Stimulated activated CD4-positive, alpha-beta T cell treated with anti-CD3 and anti-CD28 coated beads, Interleukin-2, amount 100 ng/mL, for 4 hours (primary cell): ENCODE measurements around the gene SLC6A16.
"Not testable (repeated sequence)": the region's sequence is repeated elsewhere in the genome, so short reads cannot be mapped to it uniquely, and the experiment has no call there.

ENCODE experiments used
- DNase-seq: peaks from one replicate; pipeline ENCODE4 v3.0.0-alpha.2; 2020; ENCODE audit warnings: low read depth

Gene SLC6A16

DNA sequence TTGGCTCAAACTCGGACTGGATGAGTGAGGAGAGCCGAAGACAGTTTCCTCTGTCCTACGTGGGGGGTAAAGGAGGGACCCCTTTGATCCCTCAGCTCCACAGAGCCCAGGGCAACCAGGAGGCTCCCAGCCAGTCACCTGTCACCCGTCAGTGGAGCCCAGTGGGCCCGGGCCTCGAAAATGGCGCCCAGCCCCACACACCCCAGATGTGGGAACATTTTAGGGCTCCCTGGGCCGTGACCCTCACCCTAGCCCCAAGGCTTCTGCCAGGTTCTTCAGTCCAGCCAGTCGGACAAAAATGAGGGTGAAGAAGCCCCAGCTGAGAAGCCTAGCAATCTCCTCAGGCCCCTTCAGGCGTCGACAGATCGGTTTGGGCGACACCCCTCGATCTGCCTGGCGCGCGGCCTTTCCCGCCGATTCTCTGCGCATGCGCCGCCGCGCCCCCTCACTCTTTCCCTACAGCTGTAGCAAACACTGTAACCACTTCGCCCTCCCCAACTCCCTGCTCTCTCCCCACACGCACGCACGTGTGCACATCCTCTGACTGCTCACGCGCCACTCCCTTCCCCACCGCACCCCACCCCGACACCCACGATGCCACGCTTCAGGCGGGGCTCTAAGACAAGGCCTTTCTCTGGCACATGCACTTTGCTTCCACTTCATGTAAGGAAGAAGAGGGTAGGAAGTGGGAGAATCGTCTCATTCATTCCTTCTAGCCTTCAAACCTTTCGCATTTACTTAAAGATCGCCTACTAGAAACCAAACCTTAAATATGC is at the start of gene SLC6A16:
Gene SLC6A16, minus strand, starts transcription at position 391 of the 776 bp plus-strand sequence. CDS start 13,844 bp downstream, outside the sequence.
- DNase-seq = no peak

GRCh38 chr19:49373174-49373573 is 48.2 kb upstream of the SLC6A16 start:
- not testable (repeated sequence) for DNase-seq

DNA sequence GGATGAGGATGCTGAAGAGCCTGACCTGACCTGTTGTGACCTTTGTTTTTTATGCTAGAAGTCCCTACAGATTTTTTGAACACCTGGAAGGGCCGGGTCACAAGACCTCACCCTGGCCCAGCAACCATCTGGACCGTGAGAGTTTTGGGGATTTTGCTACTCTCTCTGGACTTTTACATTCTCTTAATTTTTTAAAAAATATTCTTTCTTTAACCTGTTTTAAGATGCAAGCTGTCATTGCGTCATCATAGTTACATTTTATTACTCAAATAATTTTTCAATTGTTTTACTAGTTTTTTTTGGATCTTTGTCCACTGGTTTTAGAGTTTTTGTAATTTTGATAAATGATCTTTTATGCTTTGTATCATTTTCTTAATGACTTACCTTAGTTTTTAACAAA is 46.2 kb upstream of the SLC6A16 start:
- DNase-seq = no peak

GRCh38 chr19:49368711-49369358 is 43.8 kb upstream of the SLC6A16 start:
- DNase-seq = no peak

DNA sequence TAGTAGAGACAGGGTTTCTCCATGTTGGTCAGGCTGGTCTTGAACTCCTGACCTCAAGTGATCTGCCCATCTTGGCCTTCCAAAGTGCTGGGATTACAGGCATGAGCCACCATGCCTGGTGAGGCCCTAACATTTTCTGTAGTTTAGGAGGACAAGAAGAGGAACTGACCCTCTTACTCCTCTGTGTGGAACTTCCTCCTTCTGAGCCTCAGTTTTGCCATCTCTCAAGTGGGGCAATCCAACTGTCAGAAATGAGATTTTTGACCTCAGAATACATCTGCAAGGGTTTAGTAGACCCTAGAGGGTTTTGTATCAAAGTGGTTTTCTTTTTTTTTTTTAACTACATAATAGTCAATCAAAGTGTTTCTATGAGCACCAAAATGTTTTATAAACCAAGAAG is 41.1 kb upstream of the SLC6A16 start:
- no peak for DNase-seq

DNA sequence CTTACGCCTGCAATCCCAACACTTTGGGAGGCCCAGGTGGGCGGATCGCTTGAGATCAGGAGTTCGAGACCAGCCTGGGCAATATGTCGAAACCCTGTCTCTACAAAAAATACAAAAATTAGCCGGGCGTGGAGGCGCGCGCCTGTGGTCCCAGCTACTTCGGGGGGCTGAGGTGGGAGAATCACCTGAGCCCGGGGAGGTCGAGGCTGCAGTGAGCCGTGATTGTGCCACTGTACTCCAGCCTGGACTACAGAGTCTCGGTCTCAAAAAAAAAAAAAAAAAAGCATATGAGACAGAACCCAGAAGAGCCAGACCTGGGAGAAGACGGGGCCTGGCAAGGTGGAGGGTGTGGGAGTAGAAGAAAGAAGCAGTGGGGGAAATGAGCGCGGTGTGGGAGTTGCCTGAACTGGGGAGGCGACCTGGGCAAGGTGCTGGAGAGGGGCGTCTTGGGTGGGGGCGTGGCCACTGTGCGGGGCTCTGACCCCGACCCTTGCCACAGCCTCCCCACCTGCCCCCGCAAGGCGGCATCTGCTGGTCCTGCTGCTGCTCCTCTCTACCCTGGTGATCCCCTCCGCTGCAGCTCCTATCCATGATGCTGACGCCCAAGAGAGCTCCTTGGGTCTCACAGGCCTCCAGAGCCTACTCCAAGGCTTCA is 39.2 kb upstream of the SLC6A16 start:
- no peak for DNase-seq

- DNase-seq = peak; percentile 18
These were observed 38.5 kb upstream of the SLC6A16 start, which contains the start of gene DKKL1 for GRCh38 chr19:49363268-49364082. DKKL1 (plus strand) TSS chr19:49363877; CDS start chr19:49363999, 122 bp downstream.

- no peak for DNase-seq
These were observed 37.9 kb upstream of the SLC6A16 start for GRCh38 chr19:49362929-49363267.

- no peak for DNase-seq
These were observed 37.3 kb upstream of the SLC6A16 start, which contains the start of gene TEAD2 for GRCh38 chr19:49362048-49362928. TEAD2 (minus strand) TSS chr19:49362416; CDS start chr19:49360075, 2,341 bp downstream.

- DNase-seq = no peak
These were observed 36.6 kb upstream of the SLC6A16 start for GRCh38 chr19:49361438-49362047.

DNA sequence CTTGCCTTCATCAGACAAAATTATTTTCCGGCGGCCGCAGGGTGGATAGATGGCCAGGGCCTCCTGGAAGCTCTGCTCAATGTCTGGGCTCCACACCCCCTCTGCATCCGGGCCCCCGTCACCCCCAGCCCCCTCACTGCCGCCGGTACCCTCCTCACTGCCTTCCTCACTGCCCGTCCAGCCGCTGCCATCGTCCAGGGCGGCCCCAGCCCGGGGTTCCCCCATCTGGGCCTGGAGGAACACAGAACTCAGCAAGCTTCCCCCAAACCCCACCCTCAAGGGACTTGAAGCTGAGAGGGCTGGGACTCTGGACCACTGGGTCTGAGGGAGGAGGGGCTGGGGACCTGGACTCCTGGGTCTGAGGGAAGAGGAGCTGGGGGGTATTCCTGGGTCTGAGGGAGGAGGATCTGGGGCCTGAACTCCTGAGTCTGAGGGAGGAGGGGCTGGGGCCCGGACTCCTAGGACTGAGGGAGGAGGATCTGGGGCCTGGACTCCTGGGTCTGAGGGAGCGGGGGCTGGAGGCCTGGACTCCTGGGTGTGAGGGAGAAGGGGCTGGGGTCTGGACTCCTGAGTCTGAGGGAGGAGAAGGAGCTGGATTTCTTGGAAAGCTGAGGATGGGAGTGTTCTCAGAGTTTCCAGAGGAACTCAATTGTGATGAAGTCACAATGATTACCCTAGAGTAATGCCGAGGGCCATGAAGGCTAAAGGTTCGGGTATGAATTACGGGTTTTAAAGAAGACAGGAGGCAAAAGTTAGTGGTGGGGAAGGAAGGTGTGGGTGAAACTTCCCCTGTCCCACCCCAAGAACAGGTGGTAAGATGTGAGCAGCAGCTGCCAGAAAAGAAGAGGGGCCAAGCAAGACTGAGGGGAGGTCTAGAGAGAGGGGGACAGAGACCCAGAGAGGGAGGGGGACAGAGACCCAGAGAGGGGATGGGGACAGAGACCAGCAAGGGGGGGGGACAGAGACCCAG is 35.1 kb upstream of the SLC6A16 start:
- DNase-seq = no peak

- no peak for DNase-seq
These were observed 32.2 kb upstream of the SLC6A16 start for GRCh38 chr19:49357186-49357585.

- DNase-seq = no peak
These were observed 31.4 kb upstream of the SLC6A16 start for GRCh38 chr19:49356382-49356781.

DNA sequence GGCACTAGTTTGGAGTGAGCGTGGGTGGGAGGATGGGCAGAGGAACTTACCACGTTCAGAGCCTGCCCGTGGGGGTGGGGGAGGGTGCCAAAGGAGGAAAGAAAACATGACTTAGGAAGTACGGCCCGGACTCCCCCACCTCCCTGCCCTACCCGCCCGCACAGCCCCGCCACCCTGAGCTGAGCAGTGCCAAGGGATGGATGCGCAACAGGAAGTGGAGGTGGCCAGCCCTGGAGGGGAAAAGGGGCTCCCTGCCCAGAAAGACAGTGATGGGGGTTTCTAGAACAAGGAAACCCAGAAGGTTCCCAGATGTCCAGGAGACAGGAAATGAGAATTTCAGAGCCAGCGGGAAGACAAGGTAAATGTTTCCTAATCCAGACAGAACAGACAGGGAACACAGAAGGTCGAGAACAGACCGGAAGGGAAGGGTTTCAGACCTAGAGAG is 30.9 kb upstream of the SLC6A16 start:
- no peak for DNase-seq

DNA sequence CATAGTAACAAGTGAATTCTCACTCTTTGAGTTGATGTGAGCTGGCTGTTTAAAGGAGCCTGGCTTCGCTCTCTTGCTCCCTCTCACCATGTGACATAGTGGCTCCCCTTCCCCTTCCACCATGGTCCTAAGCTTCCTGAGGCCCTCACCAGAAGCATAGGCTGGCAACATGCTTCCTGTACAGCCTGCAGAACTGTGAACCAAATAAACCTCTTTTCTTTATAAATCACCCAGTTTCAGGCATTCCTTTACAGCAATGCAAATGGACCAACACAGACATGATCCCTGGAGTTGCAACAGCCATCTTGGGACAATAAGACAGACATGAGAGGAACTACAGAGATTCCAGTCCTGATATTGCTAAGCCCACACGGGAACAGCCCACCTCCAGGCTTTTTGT is 24.6 kb upstream of the SLC6A16 start:
- no peak for DNase-seq

DNA sequence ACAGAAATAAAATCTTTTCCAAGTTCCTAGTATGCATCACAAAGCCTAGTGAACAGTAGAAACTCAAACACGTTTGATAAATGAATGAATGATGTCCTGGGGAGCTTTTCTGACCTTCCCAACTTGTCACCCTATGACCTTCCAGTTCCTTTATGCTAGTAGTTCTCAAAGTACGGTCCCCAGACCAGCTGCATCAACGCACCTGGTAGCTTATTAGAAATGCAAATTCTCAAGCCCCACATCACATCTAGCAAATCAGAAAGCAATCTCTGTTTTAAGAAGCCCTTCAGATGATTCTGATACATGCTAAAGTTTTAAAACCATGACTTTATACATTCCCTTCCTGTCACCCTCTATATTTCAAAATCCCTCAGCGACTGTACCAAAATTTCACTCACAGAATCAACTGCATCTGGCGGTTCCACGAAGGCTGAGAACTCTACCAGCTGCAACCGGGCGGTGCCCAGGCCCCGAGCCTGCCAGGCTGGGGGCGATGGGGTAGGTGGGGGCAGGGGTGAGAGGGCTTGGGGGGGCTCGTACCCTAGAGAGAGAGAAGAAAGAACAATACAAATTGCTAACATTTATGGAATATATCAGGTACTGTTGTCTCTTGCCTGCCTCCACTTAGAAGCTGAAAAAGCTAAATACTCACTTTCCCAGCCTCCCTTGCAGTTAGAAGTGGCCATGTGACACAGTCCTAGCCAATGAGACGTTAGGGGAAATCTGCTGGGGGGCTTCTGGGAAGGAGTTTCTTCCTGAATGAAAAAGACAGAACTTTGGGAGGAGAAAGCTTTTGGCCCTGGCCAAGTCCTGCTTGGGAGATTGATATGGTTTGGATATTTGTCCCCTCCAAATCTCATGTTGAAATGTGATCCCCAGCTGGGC is 23.6 kb upstream of the SLC6A16 start:
- no peak for DNase-seq

DNA sequence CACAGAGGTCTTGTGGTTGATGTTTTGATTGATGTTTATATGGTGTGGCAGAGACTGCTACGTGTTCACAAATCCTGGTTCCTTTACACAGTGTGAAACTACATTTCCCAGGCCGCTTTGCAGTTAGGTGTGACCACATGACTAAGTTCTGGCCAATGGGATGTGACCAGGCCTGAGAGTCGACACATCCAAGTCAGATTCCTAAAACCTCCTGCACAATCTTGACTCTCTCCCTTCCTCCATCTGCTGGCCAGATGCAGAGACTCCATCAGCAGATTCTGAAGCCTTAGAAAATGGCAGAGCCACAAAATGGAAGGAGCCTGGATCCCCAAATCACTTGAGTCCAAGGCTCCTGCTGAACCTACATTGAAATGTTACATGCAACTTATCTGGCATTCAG is 22.8 kb upstream of the SLC6A16 start:
- DNase-seq = no peak

GRCh38 chr19:49347191-49347590 is 22.2 kb upstream of the SLC6A16 start:
- no peak for DNase-seq
